ENCODE measurements around the gene MYBPC3.

DNA sequence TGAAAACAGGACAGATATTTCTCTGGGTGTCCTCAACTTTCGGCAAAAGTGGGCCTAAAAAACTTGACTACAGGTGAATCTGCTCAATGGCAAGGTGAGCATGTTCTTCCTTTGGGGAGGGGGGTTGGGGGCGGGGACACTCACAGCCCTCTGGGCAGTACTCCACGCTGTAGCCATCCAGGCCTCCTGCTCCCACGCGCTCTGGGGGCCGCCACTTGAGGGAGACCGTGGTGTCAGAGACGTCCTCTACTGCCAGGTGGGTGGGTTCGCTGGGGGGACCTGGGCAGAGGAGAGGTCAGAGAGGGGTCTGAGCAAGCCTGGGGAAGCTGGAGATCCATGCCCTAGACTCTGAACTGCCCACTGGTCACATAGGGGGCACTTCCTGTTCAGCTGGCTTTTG, 16.8 kb downstream of the MYBPC3 start:
- TF ChIP-seq POLR2A (IDR thresholded peaks at IDR 0.05) (no peak), CTCF (IDR thresholded peaks at IDR 0.05) (no peak), POLR2AphosphoS5 (IDR thresholded peaks at IDR 0.05) (no peak)
